Endodermal cell (in vitro differentiated cells): ENCODE results near the gene CDH18. TPM values are rescaled to one million over a fixed set of nuclear protein-coding genes. Genes with fewer than 3 reads are reported as not detected.

Experiments
- DNase-seq: peaks from one replicate; pipeline ENCODE4 v3.0.0-alpha.2; 2017
- H3K27ac ChIP-seq: 2 replicates; pipeline ENCODE4 v1.5.1; 2013; ENCODE audit warnings: mild to moderate bottlenecking, low read depth, low read length, moderate library complexity
- H3K27me3 ChIP-seq: 2 replicates; pipeline ENCODE4 v1.6.1; 2013; ENCODE audit warnings: mild to moderate bottlenecking, low read length, moderate library complexity; ENCODE audit not compliant: insufficient read depth, control insufficient read depth, poor library complexity, severe bottlenecking
- H3K36me3 ChIP-seq: 2 replicates; pipeline ENCODE4 v1.7.0; 2013; ENCODE audit warnings: mild to moderate bottlenecking, low read length, moderate library complexity; ENCODE audit not compliant: control insufficient read depth, insufficient read depth
- H3K4me1 ChIP-seq: one replicate; pipeline ENCODE4 v1.7.0; 2013; ENCODE audit warnings: low read length; ENCODE audit not compliant: control insufficient read depth, insufficient read depth
- H3K4me3 ChIP-seq: 2 replicates; pipeline ENCODE4 v1.5.1; 2013; ENCODE audit warnings: mild to moderate bottlenecking, low read length, moderate library complexity
- H3K9ac ChIP-seq: 2 replicates; pipeline ENCODE4 v1.6.1; 2013; ENCODE audit warnings: mild to moderate bottlenecking, low read length, moderate library complexity; ENCODE audit not compliant: poor library complexity, severe bottlenecking; ENCODE audit errors: extremely low read depth
- H3K9me3 ChIP-seq: 2 replicates; pipeline ENCODE4 v1.6.1; 2013; ENCODE audit warnings: mild to moderate bottlenecking, low read length, moderate library complexity; ENCODE audit not compliant: control insufficient read depth
- H3K27ac Mint-ChIP-seq: 2 replicates; pipeline ENCODE4 v1.8.0; 2020; ENCODE audit warnings: mixed read lengths
- H3K27me3 Mint-ChIP-seq: 2 replicates; pipeline ENCODE4 v1.8.0; 2021; ENCODE audit warnings: mild to moderate bottlenecking, mixed read lengths; ENCODE audit not compliant: insufficient read depth
- H3K36me3 Mint-ChIP-seq: 2 replicates; pipeline ENCODE4 v1.8.0; 2020; ENCODE audit warnings: low read depth, mixed read lengths
- H3K4me1 Mint-ChIP-seq: 2 replicates; pipeline ENCODE4 v1.8.0; 2020; ENCODE audit warnings: mixed read lengths
- H3K4me3 Mint-ChIP-seq: 2 replicates; pipeline ENCODE4 v1.8.0; 2020; ENCODE audit warnings: mild to moderate bottlenecking, moderate library complexity, mixed read lengths
- H3K9me3 Mint-ChIP-seq: 2 replicates; pipeline ENCODE4 v1.8.0; 2020; ENCODE audit warnings: mild to moderate bottlenecking, mixed read lengths
- CTCF ChIP-seq: fragments of 200-600 bp; sonication (generic); conservative IDR thresholded peaks from 2 replicates; pipeline ENCODE4 v1.5.0; 2021; ENCODE audit warnings: antibody characterized with exemption, mild to moderate bottlenecking
- WGBS, 2 experiments: methylation state at CpG; one replicate each; pipeline versions ENCODE4 v1.1.5 to v1.1.7; 2013; ENCODE audit warnings: missing lambda C conversion rate in 2 of 2, mixed read lengths in 1 of 2; ENCODE audit not compliant: insufficient coverage in 1 of 2, insufficient read length in 1 of 2; 5-methylcytosine and 5-hydroxymethylcytosine counted together
- total RNA-seq, 2 donors: library from RNA; stranded (reverse); fragmentation: NEBNext Ultra II Directional in 1 of 2; extraction: Animal tissue kit (Norgen Biotek cat#: 25700) in 1 of 2; gene quantifications; 2 replicates in 1 of 2; 3 replicates in 1 of 2; pipeline ENCODE4 v1.2.1, GENCODE V29; 2021

Gene CDH18
- total RNA-seq, 2 donors from 2014 or later = 0.22 TPM; not detected in 1

GRCh38 chr5:19855453-19855852 is 132.5 kb downstream of the CDH18 start:
- Mint-ChIP-seq H3K4me1 (no peaks in the 10 kb centered on the region), H3K27me3 (no peaks in the 10 kb centered on the region), H3K36me3 (no peaks in the 10 kb centered on the region), H3K9me3 (no peaks in the 10 kb centered on the region), H3K27ac (no peak overlapping the region), H3K4me3 (no peak overlapping the region)
- no peaks in the 10 kb centered on the region for H3K36me3 ChIP-seq
- no peaks in the 10 kb centered on the region for H3K9me3 ChIP-seq
- DNase-seq = no peak
- no peak overlapping the region for H3K9ac ChIP-seq
- no peak for TF ChIP-seq CTCF
- H3K4me1 ChIP-seq = no peaks in the 10 kb centered on the region
- no peaks in the 10 kb centered on the region for H3K27me3 ChIP-seq
- H3K27ac ChIP-seq = no peak overlapping the region
- no peak overlapping the region for H3K4me3 ChIP-seq

GRCh38 chr5:19855031-19855430 is 133.0 kb downstream of the CDH18 start:
- Mint-ChIP-seq H3K9me3 (no peaks in the 10 kb centered on the region), H3K36me3 (no peaks in the 10 kb centered on the region), H3K27me3 (no peaks in the 10 kb centered on the region), H3K4me1 (no peaks in the 10 kb centered on the region), H3K4me3 (no peak overlapping the region), H3K27ac (no peak overlapping the region)
- Histone ChIP-seq H3K4me1 (no peaks in the 10 kb centered on the region), H3K9ac (no peak overlapping the region), H3K4me3 (no peak overlapping the region), H3K9me3 (no peaks in the 10 kb centered on the region), H3K27me3 (no peaks in the 10 kb centered on the region), H3K27ac (no peak overlapping the region), H3K36me3 (no peaks in the 10 kb centered on the region)
- TF ChIP-seq CTCF = no peak
- WGBS, 2 experiments = 91 to 94% methylated on average over 3 to 4 of the region's 4 CpGs
- no peak for DNase-seq

- Mint-ChIP-seq H3K27me3 (no peaks in the 10 kb centered on the region), H3K36me3 (no peaks in the 10 kb centered on the region), H3K4me1 (no peaks in the 10 kb centered on the region), H3K9me3 (no peaks in the 10 kb centered on the region), H3K4me3 (no peak overlapping the region), H3K27ac (no peak overlapping the region)
- Histone ChIP-seq H3K9ac (no peak overlapping the region), H3K36me3 (no peaks in the 10 kb centered on the region), H3K27me3 (no peaks in the 10 kb centered on the region), H3K9me3 (no peaks in the 10 kb centered on the region), H3K4me1 (no peaks in the 10 kb centered on the region), H3K27ac (no peak overlapping the region), H3K4me3 (no peak overlapping the region)
- DNase-seq = no peak
- WGBS, 2 experiments = 95 to 100% methylated on average over 2 to 4 of the region's 4 CpGs
- TF ChIP-seq CTCF = no peak
These were observed 134.3 kb downstream of the CDH18 start for GRCh38 chr5:19853616-19854240.
